Sigmoid colon (tissue), 4 donors: ENCODE results near the gene BORCS8.

Experiments used
- POLR2A ChIP-seq, 2 donors: fragments of 450-650 bp; IDR thresholded peaks; one replicate each; pipeline ENCODE4 v1.6.1; 2016; ENCODE audit warnings: antibody characterized with exemption in 2 of 2, mild to moderate bottlenecking in 2 of 2, moderate library complexity in 2 of 2
- POLR2AphosphoS5 ChIP-seq, 4 donors: sonication (generic); formaldehyde crosslinking; IDR thresholded peaks; one replicate each; pipeline ENCODE4 v1.6.1; 2017; ENCODE audit warnings: antibody characterized with exemption in 4 of 4
- TF ChIP-seq, protein P1 (sequence below), 4 experiments: fragments of 450-650 bp in 3 of 4; fragments of 200-600 bp in 1 of 4; IDR thresholded peaks; one replicate each; pipeline ENCODE4 v1.5.1; 2016 to 2019; ENCODE audit warnings: antibody characterized with exemption in 4 of 4, mild to moderate bottlenecking in 3 of 4, moderate library complexity in 2 of 4

DNA sequence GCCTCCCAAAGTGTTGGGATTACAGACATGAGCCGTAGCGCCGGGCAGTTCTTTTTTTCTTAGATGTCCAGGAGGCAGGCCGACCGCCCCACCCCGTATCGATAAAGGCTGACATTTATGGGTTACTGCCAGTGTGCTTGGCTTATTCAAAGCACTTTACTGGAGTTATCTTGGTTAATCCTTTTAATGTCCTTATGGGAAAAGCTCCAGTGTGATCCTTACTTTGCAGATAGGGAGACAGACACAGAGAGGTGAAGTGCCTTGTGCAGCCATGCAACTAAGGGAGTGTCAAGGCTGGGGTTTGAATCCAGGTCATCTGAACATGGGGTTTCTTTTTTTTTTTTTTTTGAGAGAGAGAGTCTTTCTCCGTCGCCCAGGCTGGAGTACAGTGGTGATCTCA is 39.0 kb upstream of the BORCS8 start:
- TF ChIP-seq, protein P1, sequence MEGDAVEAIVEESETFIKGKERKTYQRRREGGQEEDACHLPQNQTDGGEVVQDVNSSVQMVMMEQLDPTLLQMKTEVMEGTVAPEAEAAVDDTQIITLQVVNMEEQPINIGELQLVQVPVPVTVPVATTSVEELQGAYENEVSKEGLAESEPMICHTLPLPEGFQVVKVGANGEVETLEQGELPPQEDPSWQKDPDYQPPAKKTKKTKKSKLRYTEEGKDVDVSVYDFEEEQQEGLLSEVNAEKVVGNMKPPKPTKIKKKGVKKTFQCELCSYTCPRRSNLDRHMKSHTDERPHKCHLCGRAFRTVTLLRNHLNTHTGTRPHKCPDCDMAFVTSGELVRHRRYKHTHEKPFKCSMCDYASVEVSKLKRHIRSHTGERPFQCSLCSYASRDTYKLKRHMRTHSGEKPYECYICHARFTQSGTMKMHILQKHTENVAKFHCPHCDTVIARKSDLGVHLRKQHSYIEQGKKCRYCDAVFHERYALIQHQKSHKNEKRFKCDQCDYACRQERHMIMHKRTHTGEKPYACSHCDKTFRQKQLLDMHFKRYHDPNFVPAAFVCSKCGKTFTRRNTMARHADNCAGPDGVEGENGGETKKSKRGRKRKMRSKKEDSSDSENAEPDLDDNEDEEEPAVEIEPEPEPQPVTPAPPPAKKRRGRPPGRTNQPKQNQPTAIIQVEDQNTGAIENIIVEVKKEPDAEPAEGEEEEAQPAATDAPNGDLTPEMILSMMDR (IDR thresholded peaks at IDR 0.05) = no peak
- TF ChIP-seq POLR2A (IDR thresholded peaks at IDR 0.05) (no peak), POLR2AphosphoS5 (IDR thresholded peaks at IDR 0.05) (no peak)
